ENCODE measurements around the gene SLC22A23. TPM values are rescaled to one million over a fixed set of nuclear protein-coding genes. Genes with fewer than 3 reads are reported as not detected.

Gene SLC22A23
- total RNA-seq, 2 experiments from 2014 or later, result 0.90 to 1.0 TPM

- H3K27ac Mint-ChIP-seq, result no peak overlapping the region
- ChIA-PET POLR2A (no interaction called here), CTCF (interaction anchor here (1.7 kb wide), 1 partner anchor 436 kb away, joined by 6 read pairs; no protein-coding TSS in a partner anchor)
- H3K27me3 Mint-ChIP-seq, result no peaks in the 10 kb centered on the region
- no peaks in the 10 kb centered on the region for H3K36me3 Mint-ChIP-seq
- intact Hi-C loops (cut with micrococcal nuclease), result no loop called here
- H3K4me3 Mint-ChIP-seq, result no peak overlapping the region
- no peaks in the 10 kb centered on the region for H3K9me3 Mint-ChIP-seq
- H3K4me1 Mint-ChIP-seq (ENCODE audit: low read depth), result no peaks in the 10 kb centered on the region
- no peak for DNase-seq
Measured at GRCh38 chr6:3296537-3296936, 160.3 kb downstream of the SLC22A23 start.

- DNase-seq, result no peak
- Mint-ChIP-seq H3K9me3 (no peaks in the 10 kb centered on the region), H3K36me3 (no peaks in the 10 kb centered on the region), H3K4me3 (no peak overlapping the region), H3K27me3 (no peaks in the 10 kb centered on the region), H3K27ac (no peak overlapping the region), H3K4me1 (ENCODE audit: low read depth) (no peaks in the 10 kb centered on the region)
- intact Hi-C loops (cut with micrococcal nuclease), result no loop called here
- ChIA-PET CTCF (interaction anchor here (1.7 kb wide), 1 partner anchor 436 kb away, joined by 6 read pairs; no protein-coding TSS in a partner anchor), POLR2A (no interaction called here)
Measured at GRCh38 chr6:3296078-3296477, 160.8 kb downstream of the SLC22A23 start.

- ChIA-PET POLR2A (interaction anchor here (0.6 kb wide), 1 partner anchor 488 kb away, joined by 3 read pairs; no protein-coding TSS in a partner anchor), CTCF (interaction anchor here (1.7 kb wide), 1 partner anchor 437 kb away, joined by 6 read pairs; no protein-coding TSS in a partner anchor)
- Mint-ChIP-seq H3K4me1 (ENCODE audit: low read depth) (no peaks in the 10 kb centered on the region), H3K36me3 (no peaks in the 10 kb centered on the region), H3K27me3 (no peaks in the 10 kb centered on the region), H3K27ac (no peak overlapping the region), H3K9me3 (no peaks in the 10 kb centered on the region), H3K4me3 (no peak overlapping the region)
- no peak for DNase-seq
- intact Hi-C loops (cut with micrococcal nuclease), result no loop called here
Measured at GRCh38 chr6:3294921-3295871, 161.7 kb downstream of the SLC22A23 start.

GRCh38 chr6:3294396-3294795 lies 162.5 kb downstream of the SLC22A23 start:
- no peak overlapping the region for H3K4me3 Mint-ChIP-seq
- no peak for DNase-seq
- no peaks in the 10 kb centered on the region for H3K9me3 Mint-ChIP-seq
- no peak overlapping the region for H3K27ac Mint-ChIP-seq
- H3K27me3 Mint-ChIP-seq, result no peaks in the 10 kb centered on the region
- no peaks in the 10 kb centered on the region for H3K36me3 Mint-ChIP-seq
- intact Hi-C loops (cut with micrococcal nuclease), result no loop called here
- POLR2A ChIA-PET, result interaction anchor here (0.6 kb wide), 1 partner anchor 489 kb away, joined by 3 read pairs; no protein-coding TSS in a partner anchor
- no peaks in the 10 kb centered on the region for H3K4me1 Mint-ChIP-seq (ENCODE audit: low read depth)
- CTCF ChIA-PET, result no interaction called here

- no peak overlapping the region for H3K27ac Mint-ChIP-seq
- intact Hi-C loops (cut with micrococcal nuclease), result no loop called here
- no peak for DNase-seq
- CTCF ChIA-PET, result no interaction called here
- no peaks in the 10 kb centered on the region for H3K9me3 Mint-ChIP-seq
- H3K4me3 Mint-ChIP-seq, result no peak overlapping the region
- POLR2A ChIA-PET, result no interaction called here
- H3K36me3 Mint-ChIP-seq, result no peaks in the 10 kb centered on the region
- no peaks in the 10 kb centered on the region for H3K4me1 Mint-ChIP-seq (ENCODE audit: low read depth)
- H3K27me3 Mint-ChIP-seq, result no peaks in the 10 kb centered on the region
Measured at GRCh38 chr6:3293271-3294155, 163.3 kb downstream of the SLC22A23 start.

GRCh38 chr6:3292431-3293197 lies 164.2 kb downstream of the SLC22A23 start:
- CTCF ChIA-PET, result interaction anchor here (0.9 to 1.2 kb wide), 4 partner anchors 11 to 164 kb away, joined by 3 to 4 read pairs (median 3); partner anchors contain the start of gene SLC22A23
- Mint-ChIP-seq H3K36me3 (no peaks in the 10 kb centered on the region), H3K27ac (no peak overlapping the region), H3K27me3 (no peaks in the 10 kb centered on the region), H3K4me3 (no peak overlapping the region), H3K9me3 (no peaks in the 10 kb centered on the region), H3K4me1 (ENCODE audit: low read depth) (no peaks in the 10 kb centered on the region)
- DNase-seq, result no peak
- intact Hi-C loops (cut with micrococcal nuclease), result no loop called here
- POLR2A ChIA-PET, result no interaction called here

GRCh38 chr6:3291987-3292386 lies 164.9 kb downstream of the SLC22A23 start:
- Mint-ChIP-seq H3K27me3 (no peaks in the 10 kb centered on the region), H3K36me3 (no peaks in the 10 kb centered on the region), H3K4me3 (no peak overlapping the region), H3K9me3 (no peaks in the 10 kb centered on the region), H3K4me1 (ENCODE audit: low read depth) (no peaks in the 10 kb centered on the region), H3K27ac (no peak overlapping the region)
- POLR2A ChIA-PET, result no interaction called here
- no peak for DNase-seq
- CTCF ChIA-PET, result interaction anchor here (0.9 to 1.2 kb wide), 5 partner anchors 10 to 441 kb away, joined by 3 to 4 read pairs (median 3); partner anchors contain the start of gene SLC22A23
- intact Hi-C loops (cut with micrococcal nuclease), result no loop called here

GRCh38 chr6:3291346-3291745 lies 165.5 kb downstream of the SLC22A23 start:
- intact Hi-C loops (cut with micrococcal nuclease), result no loop called here
- Mint-ChIP-seq H3K27ac (no peak overlapping the region), H3K36me3 (no peaks in the 10 kb centered on the region), H3K9me3 (no peaks in the 10 kb centered on the region), H3K4me1 (ENCODE audit: low read depth) (no peaks in the 10 kb centered on the region), H3K4me3 (no peak overlapping the region), H3K27me3 (no peaks in the 10 kb centered on the region)
- ChIA-PET CTCF (interaction anchor here (1.0 to 1.2 kb wide), 4 partner anchors 9 to 441 kb away, joined by 3 to 4 read pairs (median 4); partner anchors contain the start of gene SLC22A23), POLR2A (no interaction called here)
- DNase-seq, result no peak

- no peak for DNase-seq
- POLR2A ChIA-PET, result no interaction called here
- intact Hi-C loops (cut with micrococcal nuclease), result no loop called here
- no peaks in the 10 kb centered on the region for H3K27me3 Mint-ChIP-seq
- H3K4me3 Mint-ChIP-seq, result no peak overlapping the region
- H3K9me3 Mint-ChIP-seq, result no peaks in the 10 kb centered on the region
- no peaks in the 10 kb centered on the region for H3K36me3 Mint-ChIP-seq
- H3K27ac Mint-ChIP-seq, result no peak overlapping the region
- H3K4me1 Mint-ChIP-seq (ENCODE audit: low read depth), result no peaks in the 10 kb centered on the region
- CTCF ChIA-PET, result interaction anchor here (1.1 to 1.3 kb wide), 2 partner anchors 11 to 442 kb away, joined by 3 to 4 read pairs; no protein-coding TSS in a partner anchor
Measured at GRCh38 chr6:3290931-3291211, 166.0 kb downstream of the SLC22A23 start.

- H3K27ac Mint-ChIP-seq, result no peak overlapping the region
- no peak for DNase-seq
- no peaks in the 10 kb centered on the region for H3K9me3 Mint-ChIP-seq
- ChIA-PET POLR2A (no interaction called here), CTCF (interaction anchor here (1.3 kb wide), 1 partner anchor 11 kb away, joined by 3 read pairs; no protein-coding TSS in a partner anchor)
- no peaks in the 10 kb centered on the region for H3K4me1 Mint-ChIP-seq (ENCODE audit: low read depth)
- H3K36me3 Mint-ChIP-seq, result no peaks in the 10 kb centered on the region
- intact Hi-C loops (cut with micrococcal nuclease), result no loop called here
- H3K27me3 Mint-ChIP-seq, result no peaks in the 10 kb centered on the region
- no peak overlapping the region for H3K4me3 Mint-ChIP-seq
Measured at GRCh38 chr6:3290149-3290930, 166.5 kb downstream of the SLC22A23 start.

- POLR2A ChIA-PET, result interaction anchor here (0.6 kb wide), 1 partner anchor 692 kb away, joined by 3 read pairs; no protein-coding TSS in a partner anchor
- CTCF ChIA-PET, result interaction anchor here (1.3 kb wide), 1 partner anchor 10 kb away, joined by 3 read pairs; no protein-coding TSS in a partner anchor
- H3K27ac Mint-ChIP-seq, result no peak overlapping the region
- no peak overlapping the region for H3K4me3 Mint-ChIP-seq
- no peak for DNase-seq
- H3K36me3 Mint-ChIP-seq, result no peaks in the 10 kb centered on the region
- intact Hi-C loops (cut with micrococcal nuclease), result no loop called here
- H3K4me1 Mint-ChIP-seq (ENCODE audit: low read depth), result no peaks in the 10 kb centered on the region
- H3K27me3 Mint-ChIP-seq, result no peaks in the 10 kb centered on the region
- H3K9me3 Mint-ChIP-seq, result no peaks in the 10 kb centered on the region
Measured at GRCh38 chr6:3289664-3290055, 167.2 kb downstream of the SLC22A23 start.

Data from activated CD4-positive, alpha-beta memory T cell treated with anti-CD3 and anti-CD28 coated beads for 36 hours (primary cell).